Measurements from ENCODE around the gene FMN1.

Gene FMN1

GRCh38 chr15:33200903-33201302, 6.4 kb upstream of the FMN1 start:
- DNase-seq = no peak

GRCh38 chr15:33200444-33200843, 5.9 kb upstream of the FMN1 start:
- no peak for DNase-seq

- no peak for DNase-seq
These were observed 4.0 kb upstream of the FMN1 start for GRCh38 chr15:33198541-33198940.

- DNase-seq = no peak
These were observed 3.1 kb upstream of the FMN1 start for GRCh38 chr15:33197636-33198035.

- DNase-seq = peak; percentile 26
These were observed 277 bp downstream of the FMN1 start for GRCh38 chr15:33194237-33194636.

- no peak for DNase-seq
These were observed 2.9 kb downstream of the FMN1 start for GRCh38 chr15:33191591-33191990.

- no peak for DNase-seq
These were observed 4.0 kb downstream of the FMN1 start for GRCh38 chr15:33190539-33190938.

- DNase-seq = no peak
These were observed 5.8 kb downstream of the FMN1 start for GRCh38 chr15:33188641-33189257.

GRCh38 chr15:33188159-33188558, 6.4 kb downstream of the FMN1 start:
- DNase-seq = no peak

- DNase-seq = no peak
These were observed 11.2 kb downstream of the FMN1 start for GRCh38 chr15:33183334-33183733.

GRCh38 chr15:33182926-33183325, 11.6 kb downstream of the FMN1 start:
- no peak for DNase-seq

- no peak for DNase-seq
These were observed 12.1 kb downstream of the FMN1 start for GRCh38 chr15:33182278-33182905.

- no peak for DNase-seq
These were observed 14.6 kb downstream of the FMN1 start for GRCh38 chr15:33179874-33180273.

- no peak for DNase-seq
These were observed 23.3 kb downstream of the FMN1 start for GRCh38 chr15:33171202-33171601.

GRCh38 chr15:33169625-33170024, 24.9 kb downstream of the FMN1 start:
- DNase-seq = no peak

GRCh38 chr15:33168444-33168843, 26.1 kb downstream of the FMN1 start:
- no peak for DNase-seq

GRCh38 chr15:33163816-33164215, 30.7 kb downstream of the FMN1 start:
- DNase-seq = no peak

- no peak for DNase-seq
These were observed 33.3 kb downstream of the FMN1 start for GRCh38 chr15:33161209-33161608.

- DNase-seq = no peak
These were observed 33.8 kb downstream of the FMN1 start for GRCh38 chr15:33160581-33161165.

- no peak for DNase-seq
These were observed 34.6 kb downstream of the FMN1 start for GRCh38 chr15:33159726-33160453.

GRCh38 chr15:33158366-33158765, 36.1 kb downstream of the FMN1 start:
- DNase-seq = no peak

- DNase-seq = no peak
These were observed 37.0 kb downstream of the FMN1 start for GRCh38 chr15:33157371-33158037.

- DNase-seq = no peak
These were observed 38.7 kb downstream of the FMN1 start for GRCh38 chr15:33155691-33156420.

Measured in NCI-H748 treated with DMSO at 0.1 percent for 48 hours (cell line).